ENCODE results near the gene TCF25.

TCF25 gene

DNA sequence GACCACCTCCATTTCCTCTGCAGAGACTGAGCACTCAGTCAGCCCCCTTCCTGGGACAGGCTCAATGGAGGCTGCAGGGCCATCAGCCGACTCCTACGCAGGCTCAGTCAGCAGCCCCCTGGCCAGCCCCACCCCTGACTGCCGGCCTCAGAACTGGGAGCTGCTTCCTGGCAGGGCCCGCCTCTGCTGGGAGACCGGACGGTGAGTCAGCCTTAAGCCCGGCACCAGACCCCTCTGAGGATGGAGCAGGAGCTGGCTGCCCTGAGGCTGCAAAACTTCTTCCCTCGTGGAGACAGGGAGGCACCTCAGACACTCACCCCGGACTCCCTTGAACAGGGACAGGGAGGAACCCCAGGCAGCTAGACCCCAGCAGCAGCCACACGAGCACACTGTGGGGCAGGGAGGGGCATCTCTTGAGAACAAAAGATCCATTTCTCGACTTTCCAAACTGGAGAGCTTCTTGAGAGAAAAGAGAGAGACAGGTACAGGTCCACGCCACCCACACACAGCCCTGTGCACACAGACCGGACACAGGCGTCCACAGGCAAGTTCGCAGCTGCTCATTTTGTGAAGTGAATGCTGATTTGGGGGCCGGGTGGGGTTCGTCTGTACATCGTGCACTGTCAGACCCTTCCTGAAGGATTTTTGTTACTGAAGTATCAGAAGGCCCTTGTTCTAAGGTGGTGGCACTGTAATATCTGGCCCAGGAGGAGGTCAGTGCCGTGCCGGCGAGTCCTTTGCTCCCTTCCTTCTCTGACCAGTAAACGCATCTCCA is 48.5 kb downstream of the TCF25 start:
- H3K9ac ChIP-seq (ENCODE audit: low read depth, low read length, poor library complexity) = peak overlapping the region; percentile 91
- H3K9me3 ChIP-seq (replicated peaks in 1 of 2; ENCODE audit: control insufficient read depth in 2 of 2, insufficient read depth in 1 of 2, low read depth in 1 of 2, low read length in 2 of 2) = no peaks in the 10 kb centered on the region
- peak overlapping the region; percentile 99 for H3K4me2 ChIP-seq (ENCODE audit: insufficient read depth, low read length, poor library complexity, severe bottlenecking)
- DNase-seq (ENCODE audit: low spot score) = peak; percentile 36
- no peaks in the 10 kb centered on the region for H3K27me3 ChIP-seq (ENCODE audit: control insufficient read depth in 3 of 3, insufficient read depth in 3 of 3, low read depth in 1 of 3, low read length in 3 of 3)
- no peak overlapping the region for H2BK12ac ChIP-seq (ENCODE audit: low read length)
- peak overlapping the region; percentile 90 for H3K27ac ChIP-seq (replicated peaks; ENCODE audit: low read length)
- peak overlapping the region; percentile 1 for H2BK15ac ChIP-seq (ENCODE audit: low read length)
- no peak overlapping the region for H2BK120ac ChIP-seq (ENCODE audit: low read depth, low read length)
- H3K79me1 ChIP-seq (ENCODE audit: low read depth, low read length) = peaks cover 11% of the 10 kb centered on the region
- H2AK5ac ChIP-seq (ENCODE audit: low read depth, low read length) = peak overlapping the region; percentile 87
- peak overlapping the region; percentile 84 for H2AFZ ChIP-seq (ENCODE audit: low read length)
- no peak overlapping the region for H3K4ac ChIP-seq (ENCODE audit: low read length)
- H3K23ac ChIP-seq (ENCODE audit: low read depth, low read length, poor library complexity) = peak overlapping the region; percentile 70
- H4K91ac ChIP-seq (ENCODE audit: low read depth, low read length, poor library complexity) = no peak overlapping the region
- H3K14ac ChIP-seq (ENCODE audit: low read length) = peak overlapping the region; percentile 78
- peaks cover 0 to 18% of the 10 kb centered on the region in 2 donors for H3K36me3 ChIP-seq (replicated peaks in 1 of 2; ENCODE audit: control insufficient read depth in 2 of 2, insufficient read depth in 2 of 2, low read length in 2 of 2)
- WGBS, 2 donors (ENCODE audit: extremely low coverage in 2 of 2, insufficient read length in 2 of 2, insufficient replicate concordance in 1 of 2) = no CpG with 5 or more reads among the region's 22 CpGs
- H3K4me1 ChIP-seq (ENCODE audit: control insufficient read depth in 2 of 2, insufficient read depth in 1 of 2, low read depth in 1 of 2, low read length in 2 of 2) = peaks cover 20 to 31% of the 10 kb centered on the region in 2 donors
- H2BK5ac ChIP-seq (ENCODE audit: low read length) = peak overlapping the region; percentile 14
- peak overlapping the region; percentile 79 to 96 for H3K4me3 ChIP-seq (ENCODE audit: low read length in 2 of 2)
- no peak overlapping the region for H4K8ac ChIP-seq (ENCODE audit: low read depth, low read length)
- peak overlapping the region; percentile 99 for H3K18ac ChIP-seq (ENCODE audit: low read length)

DNA sequence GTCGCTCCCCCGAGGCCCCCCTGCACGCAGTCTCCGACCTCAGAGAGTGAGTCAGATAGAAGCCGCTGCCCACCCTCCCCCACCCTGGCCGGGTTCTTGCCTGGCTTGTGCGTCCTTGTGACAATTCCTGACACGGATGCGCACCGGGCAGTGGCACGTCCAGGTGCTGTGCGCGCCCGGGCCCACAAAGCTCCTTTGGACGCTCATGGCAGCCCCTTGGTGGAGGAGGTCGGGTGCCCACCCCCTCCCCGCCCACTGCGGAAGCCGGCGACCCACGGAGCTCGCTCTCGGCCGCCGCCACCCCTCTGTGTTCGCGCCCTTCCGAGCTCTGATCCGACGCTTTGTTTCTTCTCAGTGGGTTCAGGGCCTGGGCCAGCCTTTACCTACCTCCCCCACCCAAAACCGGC is 49.1 kb downstream of the TCF25 start:
- H2AFZ ChIP-seq (ENCODE audit: low read length) = peak overlapping the region; percentile 84
- peak overlapping the region; percentile 98 for H2BK120ac ChIP-seq (ENCODE audit: low read depth, low read length)
- peak overlapping the region; percentile 100 for H2BK15ac ChIP-seq (ENCODE audit: low read length)
- DNase-seq (ENCODE audit: low spot score) = peak; percentile 61
- H3K23ac ChIP-seq (ENCODE audit: low read depth, low read length, poor library complexity) = peak overlapping the region; percentile 0
- H3K9me3 ChIP-seq (replicated peaks in 1 of 2; ENCODE audit: control insufficient read depth in 2 of 2, insufficient read depth in 1 of 2, low read depth in 1 of 2, low read length in 2 of 2) = no peaks in the 10 kb centered on the region
- peaks cover 20 to 31% of the 10 kb centered on the region in 2 donors for H3K4me1 ChIP-seq (ENCODE audit: control insufficient read depth in 2 of 2, insufficient read depth in 1 of 2, low read depth in 1 of 2, low read length in 2 of 2)
- peak overlapping the region; percentile 78 for H3K14ac ChIP-seq (ENCODE audit: low read length)
- no CpG with 5 or more reads among the region's 31 CpGs for WGBS, 2 donors (ENCODE audit: extremely low coverage in 2 of 2, insufficient read length in 2 of 2, insufficient replicate concordance in 1 of 2)
- peak overlapping the region; percentile 79 to 96 for H3K4me3 ChIP-seq (ENCODE audit: low read length in 2 of 2)
- H4K8ac ChIP-seq (ENCODE audit: low read depth, low read length) = no peak overlapping the region
- no peak overlapping the region for H2BK12ac ChIP-seq (ENCODE audit: low read length)
- no peaks in the 10 kb centered on the region for H3K27me3 ChIP-seq (ENCODE audit: control insufficient read depth in 3 of 3, insufficient read depth in 3 of 3, low read depth in 1 of 3, low read length in 3 of 3)
- H3K4ac ChIP-seq (ENCODE audit: low read length) = peak overlapping the region; percentile 43
- H2BK5ac ChIP-seq (ENCODE audit: low read length) = peak overlapping the region; percentile 14
- peak overlapping the region; percentile 87 for H2AK5ac ChIP-seq (ENCODE audit: low read depth, low read length)
- H3K36me3 ChIP-seq (replicated peaks in 1 of 2; ENCODE audit: control insufficient read depth in 2 of 2, insufficient read depth in 2 of 2, low read length in 2 of 2) = peaks cover under 1 to 24% of the 10 kb centered on the region in 2 donors
- no peak overlapping the region for H4K91ac ChIP-seq (ENCODE audit: low read depth, low read length, poor library complexity)
- H3K27ac ChIP-seq (replicated peaks; ENCODE audit: low read length) = peak overlapping the region; percentile 90
- H3K79me1 ChIP-seq (ENCODE audit: low read depth, low read length) = peaks cover 11% of the 10 kb centered on the region
- peak overlapping the region; percentile 99 for H3K4me2 ChIP-seq (ENCODE audit: insufficient read depth, low read length, poor library complexity, severe bottlenecking)
- peak overlapping the region; percentile 99 for H3K18ac ChIP-seq (ENCODE audit: low read length)
- peak overlapping the region; percentile 91 for H3K9ac ChIP-seq (ENCODE audit: low read depth, low read length, poor library complexity)

DNA sequence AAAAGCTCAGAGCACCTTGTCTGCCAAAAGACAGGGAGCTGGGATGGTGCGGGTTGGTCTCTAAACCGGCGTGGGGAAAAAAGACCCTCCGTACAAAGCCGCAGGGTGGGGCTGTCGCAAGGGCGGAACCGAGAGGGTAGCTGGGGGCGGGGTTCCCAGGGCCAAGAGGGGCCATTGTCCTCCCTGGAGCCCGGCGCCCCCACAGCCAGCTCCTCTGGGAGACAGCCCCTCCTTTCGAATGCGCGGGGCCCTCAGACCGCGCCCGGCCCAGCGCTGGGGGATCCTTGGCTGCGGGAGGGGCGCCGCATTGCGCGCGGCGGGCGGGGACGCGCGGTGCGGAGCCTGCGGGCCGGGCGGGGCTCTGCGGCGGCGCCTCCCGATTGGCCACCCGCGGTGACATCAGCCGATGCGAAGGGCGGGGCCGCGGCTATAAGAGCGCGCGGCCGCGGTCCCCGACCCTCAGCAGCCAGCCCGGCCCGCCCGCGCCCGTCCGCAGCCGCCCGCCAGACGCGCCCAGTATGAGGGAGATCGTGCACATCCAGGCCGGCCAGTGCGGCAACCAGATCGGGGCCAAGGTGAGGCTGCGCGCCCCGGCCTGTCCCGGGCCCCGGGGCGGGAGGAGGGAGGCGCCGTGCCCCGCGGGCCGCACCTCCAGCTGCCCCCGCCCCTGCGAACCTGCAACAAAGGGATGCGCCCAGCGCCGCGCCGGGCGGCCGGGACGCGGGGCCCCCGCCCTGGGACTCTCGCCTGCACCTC is 49.7 kb downstream of the TCF25 start, which contains the start of gene TUBB3:
TSS of gene TUBB3 (plus strand) at position 459 of the 756 bp plus-strand sequence. CDS start at position 519, 60 bp downstream.
- peaks cover 19 to 25% of the 10 kb centered on the region in 2 donors for H3K4me1 ChIP-seq (ENCODE audit: control insufficient read depth in 2 of 2, insufficient read depth in 1 of 2, low read depth in 1 of 2, low read length in 2 of 2)
- H3K14ac ChIP-seq (ENCODE audit: low read length) = peak within 1 kb of the TSS; percentile 78
- H2AFZ ChIP-seq (ENCODE audit: low read length) = peak within 1 kb of the TSS; percentile 84
- peaks cover 15% of the 10 kb centered on the region for H3K79me1 ChIP-seq (ENCODE audit: low read depth, low read length)
- WGBS, 2 donors (ENCODE audit: extremely low coverage in 2 of 2, insufficient read length in 2 of 2, insufficient replicate concordance in 1 of 2) = no CpG with 5 or more reads among the region's 88 CpGs
- peaks cover 0 to 2% of the 10 kb centered on the region in 2 donors for H3K9me3 ChIP-seq (replicated peaks in 1 of 2; ENCODE audit: control insufficient read depth in 2 of 2, insufficient read depth in 1 of 2, low read depth in 1 of 2, low read length in 2 of 2)
- peak within 1 kb of the TSS; percentile 90 to 96 for H3K4me3 ChIP-seq (ENCODE audit: low read length in 2 of 2)
- peak within 1 kb of the TSS; percentile 99 for H3K4me2 ChIP-seq (ENCODE audit: insufficient read depth, low read length, poor library complexity, severe bottlenecking)
- H3K18ac ChIP-seq (ENCODE audit: low read length) = peak within 1 kb of the TSS; percentile 99
- peak within 1 kb of the TSS; percentile 43 for H3K4ac ChIP-seq (ENCODE audit: low read length)
- peak within 1 kb of the TSS; percentile 90 for H3K27ac ChIP-seq (replicated peaks; ENCODE audit: low read length)
- H4K91ac ChIP-seq (ENCODE audit: low read depth, low read length, poor library complexity) = no peak within 1 kb of the TSS
- H3K9ac ChIP-seq (ENCODE audit: low read depth, low read length, poor library complexity) = peak within 1 kb of the TSS; percentile 91
- peak within 1 kb of the TSS; percentile 72 for H2BK5ac ChIP-seq (ENCODE audit: low read length)
- peak within 1 kb of the TSS; percentile 100 for H3K23ac ChIP-seq (ENCODE audit: low read depth, low read length, poor library complexity)
- H2BK15ac ChIP-seq (ENCODE audit: low read length) = peak within 1 kb of the TSS; percentile 100
- H2BK120ac ChIP-seq (ENCODE audit: low read depth, low read length) = peak within 1 kb of the TSS; percentile 98
- H2AK5ac ChIP-seq (ENCODE audit: low read depth, low read length) = peak within 1 kb of the TSS; percentile 88
- DNase-seq (ENCODE audit: low spot score) = peak; percentile 89
- H3K36me3 ChIP-seq (replicated peaks in 1 of 2; ENCODE audit: control insufficient read depth in 2 of 2, insufficient read depth in 2 of 2, low read length in 2 of 2) = peaks cover 3 to 30% of the 10 kb centered on the region in 2 donors
- H4K8ac ChIP-seq (ENCODE audit: low read depth, low read length) = peak within 1 kb of the TSS; percentile 10
- peak within 1 kb of the TSS; percentile 52 for H2BK12ac ChIP-seq (ENCODE audit: low read length)
- no peaks in the 10 kb centered on the region for H3K27me3 ChIP-seq (ENCODE audit: control insufficient read depth in 3 of 3, insufficient read depth in 3 of 3, low read depth in 1 of 3, low read length in 3 of 3)

All from neuronal stem cell (in vitro differentiated cells).